NCI-H2107 (cell line): ENCODE data around the gene CCDC30.
"Not testable (repeated sequence)": the region's sequence is repeated elsewhere in the genome, so short reads cannot be mapped to it uniquely, and the experiment has no call there.

Experiments
- DNase-seq: peaks from one replicate; lab custom pipeline; 2025; lab: John Stamatoyannopoulos, UW

CCDC30 gene

GRCh38 chr1:42524330-42524729 lies 61.2 kb downstream of the CCDC30 start:
- DNase-seq = no peak

GRCh38 chr1:42529724-42530181 lies 66.7 kb downstream of the CCDC30 start:
- DNase-seq = no peak

- no peak for DNase-seq
Measured at GRCh38 chr1:42531043-42531442, 68.0 kb downstream of the CCDC30 start.

- DNase-seq = no peak
Measured at GRCh38 chr1:42533101-42533863, 70.2 kb downstream of the CCDC30 start.

GRCh38 chr1:42541104-42541503 lies 78.0 kb downstream of the CCDC30 start:
- no peak for DNase-seq

- DNase-seq = no peak
Measured at GRCh38 chr1:42551180-42551579, 88.1 kb downstream of the CCDC30 start.

GRCh38 chr1:42551590-42551989 lies 88.5 kb downstream of the CCDC30 start:
- no peak for DNase-seq

GRCh38 chr1:42552636-42553035 lies 89.5 kb downstream of the CCDC30 start:
- no peak for DNase-seq

GRCh38 chr1:42557230-42557851 lies 94.3 kb downstream of the CCDC30 start:
- DNase-seq = no peak

- no peak for DNase-seq
Measured at GRCh38 chr1:42567038-42567437, 104.0 kb downstream of the CCDC30 start.

- no peak for DNase-seq
Measured at GRCh38 chr1:42576935-42577334, 113.8 kb downstream of the CCDC30 start.

GRCh38 chr1:42586016-42586415 lies 122.9 kb downstream of the CCDC30 start:
- DNase-seq = no peak

GRCh38 chr1:42587753-42588152 lies 124.7 kb downstream of the CCDC30 start:
- DNase-seq = no peak

- DNase-seq = no peak
Measured at GRCh38 chr1:42592811-42593210, 129.7 kb downstream of the CCDC30 start.

GRCh38 chr1:42593486-42594100 lies 130.5 kb downstream of the CCDC30 start:
- DNase-seq = no peak

GRCh38 chr1:42601472-42601871 lies 138.4 kb downstream of the CCDC30 start:
- DNase-seq = no peak

- DNase-seq = no peak
Measured at GRCh38 chr1:42613803-42614131, 150.7 kb downstream of the CCDC30 start.

- no peak for DNase-seq
Measured at GRCh38 chr1:42618866-42619265, 155.8 kb downstream of the CCDC30 start.

GRCh38 chr1:42620307-42620706 lies 157.2 kb downstream of the CCDC30 start:
- DNase-seq = no peak

GRCh38 chr1:42621180-42621579 lies 158.1 kb downstream of the CCDC30 start:
- not testable (repeated sequence) for DNase-seq

GRCh38 chr1:42627205-42627604 lies 164.1 kb downstream of the CCDC30 start:
- DNase-seq = not testable (repeated sequence)

GRCh38 chr1:42639116-42639515 lies 176.0 kb downstream of the CCDC30 start:
- no peak for DNase-seq

- no peak for DNase-seq
Measured at GRCh38 chr1:42646056-42646455, 183.0 kb downstream of the CCDC30 start.
